HCT116 (cell line): ENCODE measurements around the gene ALLC. TPM values are rescaled to one million over a fixed set of nuclear protein-coding genes. Genes with fewer than 3 reads are reported as not detected.

Experiments
- ATAC-seq: fragments of 200-7000 bp; cut with Tn5 transposase; 2 replicates; pipeline ENCODE4 v1.9.1; 2020; ENCODE audit warnings: mild to moderate bottlenecking, moderate library complexity
- BruUV-seq: library from RNA; stranded (reverse); fragments of 400-500 nt; replicated peaks from 2 replicates; lab custom pipeline; 2021; lab: Mats Ljungman, UMichigan
- CTCF ChIA-PET: fragments of 300-600 bp; sonication (Branson Sonifier 250); formaldehyde crosslinking; loops from one replicate; lab custom pipeline; 2021; ENCODE audit warnings: antibody characterized with exemption; lab: Charles Lee
- POLR2A ChIA-PET: fragments of 300-600, 350-600 bp; sonication (Branson Sonifier 250); formaldehyde crosslinking; loops from one replicate; lab custom pipeline; 2021; ENCODE audit warnings: antibody characterized with exemption; lab: Charles Lee
- RAD21 ChIA-PET, 2 experiments: fragments of 300-600 bp; sonication (Branson Sonifier 250); formaldehyde crosslinking; loops; one replicate each; lab custom pipeline; 2023; ENCODE audit warnings: low total read pairs in 2 of 2; ENCODE audit not compliant: uncharacterized antibody in 2 of 2, unreplicated experiment in 2 of 2, low non-redundant PET in 1 of 2; lab: Charles Lee
- DNase-seq: peaks from one replicate; pipeline ENCODE4 v3.0.0-alpha.2; 2010; ENCODE audit warnings: low read depth, low spot score
- H2AFZ ChIP-seq: fragments of 200-600 bp; shearing (Covaris generic), sonication (generic); 2 replicates; pipeline ENCODE4 v1.6.1; 2017; ENCODE audit warnings: low read depth, mixed run types, mixed read lengths, antibody characterized with exemption, low read length; ENCODE audit not compliant: poor library complexity, severe bottlenecking
- H3K27ac ChIP-seq: 2 replicates; pipeline ENCODE4 v1.5.1; 2012; ENCODE audit warnings: low read depth, low read length
- H3K27me3 ChIP-seq: fragments of 200-600 bp; sonication (generic); 2 replicates; pipeline ENCODE4 v1.6.1; 2016; ENCODE audit warnings: mixed run types, low read length, mixed read lengths; ENCODE audit not compliant: insufficient read depth
- H3K36me3 ChIP-seq, 2 experiments: fragments of 200-500 bp in 1 of 2; fragments of 200-600 bp in 1 of 2; sonication (Bioruptor generic) in 1 of 2; sonication (generic) in 1 of 2; 2 replicates each; pipeline versions ENCODE4 v1.5.1 to v1.6.1; 2014 to 2016; ENCODE audit warnings: low read length in 2 of 2, inconsistent platforms in 1 of 2, mixed read lengths in 1 of 2, mixed run types in 1 of 2; ENCODE audit not compliant: insufficient read depth in 2 of 2, control insufficient read depth in 1 of 2
- H3K4me1 ChIP-seq, 2 experiments: fragments of 200-600 bp in 1 of 2; sonication (generic) in 1 of 2; 2 replicates each; pipeline versions ENCODE4 v1.5.1 to v1.6.1; 2012 to 2017; ENCODE audit warnings: low read length in 2 of 2, inconsistent platforms in 1 of 2, mild to moderate bottlenecking in 1 of 2, mixed read lengths in 1 of 2, mixed run types in 1 of 2, moderate library complexity in 1 of 2; ENCODE audit not compliant: insufficient read depth in 2 of 2, control insufficient read depth in 1 of 2
- H3K4me2 ChIP-seq: fragments of 200-600 bp; sonication (generic); 2 replicates; pipeline ENCODE4 v1.6.1; 2017; ENCODE audit warnings: mixed run types, low read length, mixed read lengths
- H3K4me3 ChIP-seq, 2 experiments: fragments of 200-600 bp in 1 of 2; sonication (generic) in 1 of 2; replicated peaks in 1 of 2; 2 replicates each; pipeline ENCODE4 v1.5.1; 2011 to 2016; ENCODE audit warnings: low read length in 2 of 2, control low read depth in 1 of 2, low read depth in 1 of 2, mild to moderate bottlenecking in 1 of 2, mixed read lengths in 1 of 2, mixed run types in 1 of 2
- H3K79me2 ChIP-seq: fragments of 200-600 bp; sonication (generic); 2 replicates; pipeline ENCODE4 v1.6.1; 2017; ENCODE audit warnings: mild to moderate bottlenecking, mixed run types, low read length, moderate library complexity, mixed read lengths; ENCODE audit not compliant: insufficient read depth
- H3K9ac ChIP-seq: fragments of 200-600 bp; sonication (generic); 2 replicates; pipeline ENCODE4 v1.6.1; 2016; ENCODE audit warnings: low read length, mixed read lengths
- H3K9me2 ChIP-seq: fragments of 200-600 bp; sonication (generic), shearing (Covaris generic); 2 replicates; pipeline ENCODE4 v1.6.1; 2017; ENCODE audit warnings: mixed run types, mild to moderate bottlenecking, moderate library complexity; ENCODE audit not compliant: insufficient read depth
- H3K9me3 ChIP-seq, 2 experiments: fragments of 200-500 bp in 1 of 2; fragments of 200-600 bp in 1 of 2; sonication (Bioruptor generic) in 1 of 2; sonication (generic) in 1 of 2; 2 replicates each; pipeline ENCODE4 v1.6.1; 2014 to 2017; ENCODE audit warnings: low read length in 2 of 2, mixed read lengths in 2 of 2, inconsistent platforms in 1 of 2, low read depth in 1 of 2, mild to moderate bottlenecking in 1 of 2, mixed run types in 1 of 2, moderate library complexity in 1 of 2; ENCODE audit not compliant: control insufficient read depth in 1 of 2, insufficient read depth in 1 of 2
- H4K20me1 ChIP-seq: fragments of 200-600 bp; sonication (generic), shearing (Covaris generic); 2 replicates; pipeline ENCODE4 v1.6.1; 2017; ENCODE audit warnings: mixed run types, mild to moderate bottlenecking, moderate library complexity; ENCODE audit not compliant: insufficient read depth
- ATF3 ChIP-seq: IDR thresholded peaks from 2 replicates; pipeline ENCODE4 v1.6.1; 2012
- CBX3 ChIP-seq: IDR thresholded peaks from 2 replicates; pipeline ENCODE4 v1.6.1; 2012; ENCODE audit warnings: low read depth
- CTCF ChIP-seq, 3 experiments: fragments of 200-600 bp in 1 of 3; sonication (generic) in 1 of 3; IDR thresholded peaks in 2 of 3; conservative IDR thresholded peaks in 1 of 3; 2 replicates each; pipeline ENCODE4 v1.5.1; 2012 to 2017; ENCODE audit warnings: low read depth in 2 of 3, low read length in 2 of 3, antibody characterized with exemption in 1 of 3, borderline replicate concordance in 1 of 3, control low read depth in 1 of 3, mild to moderate bottlenecking in 1 of 3, mixed read lengths in 1 of 3, mixed run types in 1 of 3, moderate library complexity in 1 of 3; ENCODE audit not compliant: insufficient read depth in 1 of 3
- EGR1 ChIP-seq: IDR thresholded peaks from 2 replicates; pipeline ENCODE4 v1.6.1; 2012; ENCODE audit warnings: low read depth
- ELF1 ChIP-seq: IDR thresholded peaks from 2 replicates; pipeline ENCODE4 v1.6.1; 2012; ENCODE audit warnings: low read depth, borderline replicate concordance
- EZH2 ChIP-seq: fragments of 200-600 bp; sonication (generic); IDR thresholded peaks from 2 replicates; pipeline ENCODE4 v1.6.1; 2017; ENCODE audit warnings: antibody characterized with exemption, mixed run types
- EZH2phosphoT487 ChIP-seq: fragments of 200-600 bp; IDR thresholded peaks from 2 replicates; pipeline ENCODE4 v1.6.1; 2018; ENCODE audit warnings: antibody characterized with exemption, borderline replicate concordance
- FOSL1 ChIP-seq: IDR thresholded peaks from 2 replicates; pipeline ENCODE4 v1.6.1; 2012; ENCODE audit warnings: low read depth
- JUND ChIP-seq: IDR thresholded peaks from 2 replicates; pipeline ENCODE4 v1.6.1; 2012
- MAX ChIP-seq: IDR thresholded peaks from 2 replicates; pipeline ENCODE4 v1.6.1; 2012
- POLR2AphosphoS5 ChIP-seq: IDR thresholded peaks from 2 replicates; pipeline ENCODE4 v1.6.1; 2011; ENCODE audit warnings: mild to moderate bottlenecking, low read depth, low read length, moderate library complexity
- RAD21 ChIP-seq: IDR thresholded peaks from 2 replicates; pipeline ENCODE4 v1.6.1; 2012; ENCODE audit warnings: low read depth, mild to moderate bottlenecking
- REST ChIP-seq: IDR thresholded peaks from 2 replicates; pipeline ENCODE4 v1.6.1; 2012; ENCODE audit warnings: low read depth
- SIN3A ChIP-seq: IDR thresholded peaks from 2 replicates; pipeline ENCODE4 v1.6.1; 2012; ENCODE audit warnings: low read depth
- SP1 ChIP-seq: IDR thresholded peaks from 2 replicates; pipeline ENCODE4 v1.6.1; 2012; ENCODE audit warnings: low read depth
- SRF ChIP-seq: IDR thresholded peaks from 2 replicates; pipeline ENCODE4 v1.6.1; 2012; ENCODE audit warnings: low read depth
- TCF7L2 ChIP-seq: IDR thresholded peaks from 2 replicates; pipeline ENCODE4 v1.7.0; 2011; ENCODE audit warnings: borderline replicate concordance, inconsistent platforms; ENCODE audit not compliant: insufficient read depth, insufficient read length; ENCODE audit errors: extremely low read depth
- YY1 ChIP-seq: IDR thresholded peaks from 2 replicates; pipeline ENCODE4 v1.6.1; 2011; ENCODE audit warnings: low read length, low read depth, moderate library complexity, mild to moderate bottlenecking; ENCODE audit not compliant: insufficient replicate concordance; ENCODE audit errors: extremely low read depth
- ZBTB33 ChIP-seq: IDR thresholded peaks from 2 replicates; pipeline ENCODE4 v1.6.1; 2011; ENCODE audit warnings: mild to moderate bottlenecking, low read length, moderate library complexity; ENCODE audit not compliant: insufficient replicate concordance; ENCODE audit errors: extremely low read depth
- ZFX ChIP-seq: fragments of 450-650 bp; IDR thresholded peaks from 2 replicates; pipeline ENCODE4 v1.6.1; 2017
- intact Hi-C: fragments of 100-400 bp; cut with micrococcal nuclease; formaldehyde crosslinking; loops from 2 replicates; pipeline ENCODE4 v1.10.0; 2022
- total RNA-seq: library from RNA; stranded (reverse); gene quantifications from one replicate; pipeline ENCODE4 v1.2.1, GENCODE V29; 2021; ENCODE audit not compliant: unreplicated experiment

ALLC gene
- total RNA-seq, 1 experiment from 2014 or later: not detected

- TF ChIP-seq EZH2phosphoT487: no peak
- TF ChIP-seq EZH2: no peak
- TF ChIP-seq SIN3A: no peak
- TF ChIP-seq CBX3: no peak
- no peak for TF ChIP-seq ZFX
- no peak for TF ChIP-seq CTCF (IDR thresholded peaks at IDR 0.05 in 2 of 3, conservative IDR thresholded peaks at IDR 0.05 in 1 of 3; ENCODE audit: borderline replicate concordance in 1 of 3, insufficient read depth in 1 of 3, low read depth in 2 of 3, low read length in 2 of 3)
- no peak for TF ChIP-seq MAX
- TF ChIP-seq SRF: no peak
- no peak for TF ChIP-seq POLR2AphosphoS5
- TF ChIP-seq YY1: no peak
- no peak for TF ChIP-seq EGR1
- TF ChIP-seq RAD21: no peak
- TF ChIP-seq REST: no peak
- TF ChIP-seq JUND: no peak
- TF ChIP-seq FOSL1: no peak
- no peak for TF ChIP-seq ELF1
- TF ChIP-seq ATF3: no peak
- TF ChIP-seq TCF7L2: no peak
- no peak for TF ChIP-seq SP1
- no peak for TF ChIP-seq ZBTB33
Observed at GRCh38 chr2:3630631-3631030, 27.4 kb upstream of the ALLC start.

More at GRCh38 chr2:3630631-3631030, 27.4 kb upstream of the ALLC start:
- Histone ChIP-seq H3K4me3 (no peak overlapping the region), H2AFZ (no peak overlapping the region), H3K27ac (no peak overlapping the region), H3K27me3 (no peaks in the 10 kb centered on the region), H3K9me3 (no peaks in the 10 kb centered on the region), H3K79me2 (no peaks in the 10 kb centered on the region), H3K9me2 (no peaks in the 10 kb centered on the region), H3K36me3 (no peaks in the 10 kb centered on the region), H3K4me2 (no peak overlapping the region), H4K20me1 (no peaks in the 10 kb centered on the region), H3K4me1 (peaks cover 0 to 6% of the 10 kb centered on the region in 2 experiments; a peak in 2 of 4 replicates), H3K9ac (no peak overlapping the region)
- CTCF ChIA-PET: no interaction called here
- no TSS peak for BruUV-seq
- DNase-seq (no peak), ATAC-seq (no peak)
- POLR2A ChIA-PET: no interaction called here
- RAD21 ChIA-PET: no interaction called here
- intact Hi-C loops: no loop called here
